ENCODE data around the gene CSAD.
"Not testable (repeated sequence)": the region's sequence is repeated elsewhere in the genome, so short reads cannot be mapped to it uniquely, and the experiment has no call there.

CSAD gene

DNA sequence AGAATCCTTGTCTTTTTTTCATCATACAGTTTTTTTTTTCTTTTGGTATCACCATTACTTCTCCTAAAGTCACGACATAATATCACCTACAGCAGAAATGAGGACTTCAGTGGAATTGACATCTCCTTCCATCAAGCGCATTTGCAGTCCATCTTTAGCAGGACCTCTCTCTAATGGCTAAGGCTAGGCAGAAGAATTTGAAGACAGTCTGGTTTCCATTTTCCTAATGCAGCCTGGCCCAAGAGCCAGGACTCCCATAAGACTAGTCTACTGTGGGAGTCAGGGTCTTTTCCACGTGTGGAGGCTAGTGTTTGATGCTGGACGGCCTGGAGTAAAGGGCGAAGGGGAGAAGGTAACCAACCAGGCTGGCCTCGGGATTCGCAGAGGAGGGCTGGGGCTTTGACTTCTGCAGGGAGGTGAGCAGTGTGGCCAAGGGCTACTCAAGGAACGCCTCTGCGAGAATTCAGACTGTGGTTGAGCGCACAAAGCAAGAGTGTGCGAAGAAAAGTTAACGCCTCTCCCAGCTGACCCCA is 972 bp downstream of the CSAD start:
- peak; percentile 53 for DNase-seq (ENCODE audit: low spot score)

DNA sequence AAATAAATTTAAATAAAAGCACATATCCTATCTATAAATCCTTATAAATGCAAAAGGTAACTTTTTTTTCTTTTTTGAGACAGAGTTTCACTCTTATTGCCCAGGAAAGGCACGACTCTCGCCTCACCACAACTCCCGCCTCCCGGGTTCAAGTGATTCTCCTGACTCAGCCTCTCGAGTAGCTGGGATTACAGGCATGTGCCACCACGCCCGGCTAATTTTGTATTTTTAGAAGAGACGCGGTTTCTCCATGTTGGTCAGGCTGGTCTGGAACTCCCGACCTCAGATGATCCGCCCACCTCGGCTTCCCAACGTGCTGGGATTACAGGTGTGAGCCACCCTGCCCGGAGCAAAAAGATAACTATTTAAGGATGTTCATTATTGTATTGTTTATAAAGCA is 1.9 kb downstream of the CSAD start:
- not testable (repeated sequence) for DNase-seq (ENCODE audit: low spot score)

DNA sequence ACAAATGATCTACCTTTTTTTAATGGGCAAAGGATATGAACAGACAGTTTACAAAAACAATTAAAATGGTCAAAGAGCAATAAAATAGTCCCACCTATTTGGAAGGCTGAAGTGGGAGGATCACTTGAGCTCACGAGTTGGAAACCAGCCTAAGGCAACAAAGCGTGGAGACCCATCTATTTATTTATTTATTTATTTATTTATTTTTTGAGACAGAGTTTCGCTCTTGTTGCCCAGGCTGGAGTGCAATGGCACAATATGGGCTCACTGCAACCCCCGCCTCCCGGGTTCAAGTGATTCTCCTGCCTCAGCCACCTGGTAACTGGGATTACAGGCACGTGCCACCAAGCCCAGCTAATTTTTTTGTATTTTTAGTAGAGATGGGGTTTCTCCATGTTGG is 3.3 kb downstream of the CSAD start:
- not testable (repeated sequence) for DNase-seq (ENCODE audit: low spot score)

DNA sequence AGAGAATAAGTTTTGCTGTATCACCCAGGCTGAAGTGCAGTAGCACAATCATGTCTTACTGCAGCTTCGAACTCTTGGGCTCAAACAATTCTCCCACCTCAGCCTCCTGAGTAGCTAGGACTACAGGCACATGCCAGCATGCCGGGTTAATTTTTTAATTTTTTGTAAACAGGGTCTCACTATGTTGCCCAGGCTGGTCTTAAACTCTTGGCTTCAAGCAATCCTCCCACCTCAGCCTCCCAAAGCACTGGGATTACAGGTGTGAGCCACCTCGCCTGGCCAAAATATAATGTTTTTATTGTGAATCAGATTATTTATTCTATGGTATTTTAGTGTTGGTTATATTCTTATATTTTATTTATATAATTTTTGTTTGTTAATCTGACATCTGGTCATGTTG is 4.0 kb downstream of the CSAD start:
- no peak for DNase-seq (ENCODE audit: low spot score)

DNA sequence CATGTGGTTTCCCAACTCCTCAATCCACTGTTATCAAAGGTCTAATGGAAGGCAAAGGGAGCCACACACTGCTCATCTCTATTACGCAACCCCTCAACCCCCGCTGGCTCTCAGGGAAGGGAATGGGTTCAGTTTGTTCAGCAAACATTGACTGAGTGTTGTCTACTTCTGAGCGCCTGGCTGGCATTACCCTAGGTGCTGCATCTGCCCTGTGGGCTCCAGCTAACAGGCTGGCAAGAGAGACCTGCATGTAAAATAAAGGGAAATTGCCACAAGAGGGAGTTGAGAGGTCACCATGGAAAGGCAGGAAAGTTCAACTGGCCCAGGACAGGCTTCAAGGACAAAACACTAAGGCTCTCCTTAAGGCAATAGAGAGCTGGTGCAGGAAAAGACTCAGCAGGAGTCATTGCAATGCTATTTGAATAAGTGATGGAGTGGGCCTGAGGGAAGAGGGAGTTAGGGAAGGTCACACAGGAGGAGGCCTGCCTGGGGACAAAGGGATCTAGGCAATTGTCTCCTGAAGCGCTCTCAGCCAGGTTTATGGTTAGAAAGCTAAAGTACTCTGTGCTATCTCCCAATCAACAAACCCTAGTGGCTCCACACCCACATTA is 5.7 kb downstream of the CSAD start:
- no peak for DNase-seq (ENCODE audit: low spot score)

DNA sequence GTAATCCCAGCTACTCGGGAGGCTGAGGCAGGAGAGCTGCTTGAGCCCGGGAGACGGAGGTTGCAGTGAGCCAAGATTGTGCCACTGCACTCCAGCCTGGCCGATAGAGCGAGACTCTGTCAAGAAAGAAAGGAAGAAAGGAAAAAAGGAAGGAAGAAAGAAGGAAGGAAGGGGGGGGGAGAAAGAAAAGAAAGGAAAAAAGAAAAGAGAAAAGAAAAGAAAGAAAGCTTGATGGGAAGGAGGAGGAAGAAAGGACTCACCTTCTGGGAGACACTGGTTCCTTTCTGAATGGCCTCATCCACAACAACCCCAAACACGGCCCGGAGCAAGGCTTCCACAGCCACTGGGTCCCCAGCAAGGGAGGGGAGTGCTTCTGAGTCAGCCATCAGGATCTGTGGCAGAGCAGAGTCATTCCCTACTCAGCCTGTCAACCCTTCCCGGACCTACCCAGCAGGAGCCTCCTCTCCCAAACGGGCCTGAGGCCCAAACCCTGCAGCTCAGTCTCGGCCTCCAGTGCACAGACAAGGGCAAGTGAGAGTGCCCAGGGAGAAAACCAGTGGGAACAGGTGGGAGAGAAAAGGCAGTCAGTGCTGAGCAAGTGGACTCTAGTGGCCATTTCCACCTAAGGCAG is 7.5 kb downstream of the CSAD start:
- no peak for DNase-seq (ENCODE audit: low spot score)

DNA sequence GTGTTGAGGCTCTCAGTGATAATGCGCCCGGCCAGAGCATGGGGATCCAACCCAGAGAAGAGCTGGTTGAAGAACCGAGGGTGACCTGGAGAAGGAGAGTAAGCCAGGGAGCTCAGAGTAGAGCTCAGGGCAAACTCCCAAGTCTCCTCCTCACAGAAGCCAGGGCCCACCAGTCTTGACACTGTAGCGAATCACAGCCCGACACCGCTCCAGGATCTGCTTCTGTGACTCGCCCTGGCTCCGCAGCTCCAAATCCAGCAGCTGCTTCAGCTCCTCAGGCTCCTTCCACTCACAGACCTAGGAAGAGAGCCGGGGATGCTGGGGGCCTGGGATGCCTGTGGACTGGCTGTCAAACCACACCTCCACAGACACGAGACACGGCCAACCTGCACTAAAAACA is 8.4 kb downstream of the CSAD start:
- no peak for DNase-seq (ENCODE audit: low spot score)

DNA sequence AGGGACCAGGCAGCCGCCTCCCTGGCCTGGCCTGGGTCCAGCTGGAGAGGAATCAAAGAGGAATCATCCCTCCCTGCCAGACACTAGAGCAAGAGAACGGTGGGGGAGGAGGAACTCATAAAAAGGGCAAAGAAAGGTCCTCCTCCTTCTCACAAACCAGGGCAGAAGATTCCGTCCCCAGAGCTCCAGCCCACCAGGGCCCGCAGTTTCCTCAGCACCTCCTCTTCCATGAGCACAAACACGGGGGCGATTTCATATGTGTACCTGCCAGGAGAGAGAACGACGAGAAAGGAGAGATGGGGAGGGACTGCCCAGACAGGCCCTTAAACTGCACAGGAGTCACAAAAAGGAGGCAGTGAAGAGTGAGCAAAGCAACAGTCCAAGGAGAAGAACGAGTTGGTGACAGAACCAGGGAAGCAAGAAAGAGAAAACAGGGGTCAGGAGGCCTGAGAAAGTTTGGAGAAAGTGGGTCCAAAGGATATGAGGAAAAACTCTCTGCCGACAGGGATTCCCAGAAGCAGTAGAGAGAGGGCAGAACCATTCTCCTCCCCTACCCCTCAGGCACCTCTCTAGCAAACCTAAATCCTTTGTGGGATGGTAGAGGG is 8.9 kb downstream of the CSAD start:
- no peak for DNase-seq (ENCODE audit: low spot score)

DNA sequence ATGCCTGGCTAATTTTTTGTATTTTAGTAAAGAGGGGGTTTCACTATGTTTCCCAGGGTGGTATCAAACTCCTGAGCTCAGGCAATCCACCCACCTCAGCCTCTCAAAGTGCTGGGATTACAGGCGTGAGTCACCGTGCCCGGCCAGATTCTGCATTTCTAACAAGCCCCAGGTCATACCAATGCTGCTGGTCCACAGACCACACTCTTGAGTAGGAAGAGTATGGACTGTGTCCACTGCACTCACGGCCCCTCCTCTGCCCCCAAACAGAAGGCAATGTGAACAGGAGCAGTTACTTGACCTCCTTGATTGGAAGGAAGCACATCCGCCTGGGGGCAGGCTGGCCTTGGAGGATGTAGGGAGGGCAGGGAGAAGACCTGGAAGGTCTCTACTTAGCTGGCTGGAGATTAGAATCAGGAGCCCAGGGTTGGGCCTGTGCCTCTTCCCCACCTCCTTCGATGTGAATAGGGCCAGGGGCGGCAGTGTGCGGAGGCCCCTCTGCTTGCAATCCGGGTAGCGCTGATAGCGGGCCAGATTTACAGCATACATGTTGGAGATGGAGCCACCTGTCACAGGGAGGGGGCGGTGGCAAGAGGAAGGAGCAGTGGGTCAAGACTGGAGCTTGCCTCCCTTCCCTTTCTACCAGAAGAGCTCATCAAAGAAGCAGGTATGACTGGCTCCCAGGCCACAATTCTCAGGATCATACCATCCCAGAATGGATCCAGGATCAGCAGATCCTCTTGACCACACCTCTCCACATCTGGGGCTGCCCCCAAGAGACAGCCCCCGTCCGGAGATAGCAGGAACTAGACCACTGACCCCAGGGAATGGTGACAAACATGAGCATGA is 9.6 kb downstream of the CSAD start:
- DNase-seq (ENCODE audit: low spot score) = no peak

DNA sequence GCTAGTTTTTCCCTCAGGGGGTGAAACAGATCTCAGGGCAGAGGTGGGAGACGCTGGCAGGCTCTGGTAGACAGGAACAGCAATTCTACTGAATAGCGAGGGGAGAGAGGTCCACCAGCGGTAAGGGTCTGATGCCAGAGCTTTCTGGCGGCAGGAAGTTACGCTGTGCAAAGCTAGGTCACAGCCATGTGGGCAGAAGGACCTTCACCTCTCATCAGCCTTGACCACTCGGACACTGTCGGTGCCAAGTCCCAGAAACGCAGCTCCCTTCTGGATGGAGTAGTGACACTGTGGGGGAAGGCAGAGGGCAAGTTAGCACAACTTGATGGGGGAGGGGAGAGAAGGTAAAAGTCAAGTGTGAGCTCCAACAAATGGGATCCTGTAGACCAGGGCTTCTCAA is 10.5 kb downstream of the CSAD start:
- DNase-seq (ENCODE audit: low spot score) = no peak

DNA sequence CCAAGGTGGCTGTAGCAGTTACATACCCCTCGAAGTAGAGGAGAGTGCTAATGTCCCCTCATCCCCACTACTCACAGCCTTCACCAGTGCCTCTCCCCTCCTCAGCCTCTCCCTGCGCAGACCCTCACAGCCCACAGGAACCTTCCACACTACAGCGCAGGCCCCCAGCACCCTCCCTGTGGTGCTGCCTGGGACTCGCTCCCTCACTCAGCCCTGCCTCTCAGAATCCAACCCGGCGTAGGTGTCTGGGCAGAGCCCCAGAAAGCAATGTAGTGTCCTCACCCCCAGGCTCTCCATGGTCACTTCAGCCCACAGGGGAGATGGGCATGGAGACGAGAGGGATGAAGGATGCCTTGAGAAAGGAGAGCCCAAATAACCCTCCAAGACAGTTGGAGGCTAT is 11.1 kb downstream of the CSAD start:
- DNase-seq (ENCODE audit: low spot score) = no peak

DNA sequence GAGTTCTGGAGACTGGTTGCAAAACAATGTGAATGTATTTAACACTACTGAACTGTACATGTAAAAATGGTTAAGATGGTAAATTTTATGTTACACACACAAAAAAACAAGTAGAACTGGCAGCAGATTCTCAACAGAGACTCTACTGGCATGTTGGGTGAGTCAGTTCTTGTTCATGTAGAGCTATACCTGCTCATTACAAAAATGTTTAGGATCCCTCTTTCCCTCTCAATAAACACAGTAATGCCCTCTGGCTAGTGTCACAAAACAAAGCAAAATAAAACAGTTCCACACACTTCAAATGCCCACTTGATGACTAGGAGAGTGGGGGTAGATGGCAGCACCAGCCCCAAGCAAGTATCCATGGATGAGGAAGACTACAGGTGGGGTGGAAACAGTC is 13.9 kb downstream of the CSAD start:
- no peak for DNase-seq (ENCODE audit: low spot score)

DNA sequence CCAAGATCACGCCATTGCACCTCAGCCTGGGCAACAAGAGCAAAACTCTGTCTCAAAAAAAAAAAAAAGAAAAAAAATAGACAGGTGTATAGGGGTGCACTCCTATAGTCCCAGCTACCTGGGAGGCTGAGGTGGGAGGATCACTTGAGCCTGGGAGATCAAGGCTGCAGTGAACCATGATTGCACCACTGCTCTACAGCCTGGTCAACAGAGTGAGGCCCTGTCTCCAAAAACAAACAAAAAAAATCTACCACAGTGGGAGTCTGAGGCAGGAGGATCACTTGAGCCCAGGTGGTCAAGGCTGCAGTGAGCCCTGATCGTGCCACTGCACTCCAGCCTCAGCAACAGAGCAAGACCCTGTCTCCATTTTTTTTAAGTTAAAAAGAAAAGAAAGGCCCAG is 17.7 kb downstream of the CSAD start:
- DNase-seq (ENCODE audit: low spot score) = not testable (repeated sequence)

DNA sequence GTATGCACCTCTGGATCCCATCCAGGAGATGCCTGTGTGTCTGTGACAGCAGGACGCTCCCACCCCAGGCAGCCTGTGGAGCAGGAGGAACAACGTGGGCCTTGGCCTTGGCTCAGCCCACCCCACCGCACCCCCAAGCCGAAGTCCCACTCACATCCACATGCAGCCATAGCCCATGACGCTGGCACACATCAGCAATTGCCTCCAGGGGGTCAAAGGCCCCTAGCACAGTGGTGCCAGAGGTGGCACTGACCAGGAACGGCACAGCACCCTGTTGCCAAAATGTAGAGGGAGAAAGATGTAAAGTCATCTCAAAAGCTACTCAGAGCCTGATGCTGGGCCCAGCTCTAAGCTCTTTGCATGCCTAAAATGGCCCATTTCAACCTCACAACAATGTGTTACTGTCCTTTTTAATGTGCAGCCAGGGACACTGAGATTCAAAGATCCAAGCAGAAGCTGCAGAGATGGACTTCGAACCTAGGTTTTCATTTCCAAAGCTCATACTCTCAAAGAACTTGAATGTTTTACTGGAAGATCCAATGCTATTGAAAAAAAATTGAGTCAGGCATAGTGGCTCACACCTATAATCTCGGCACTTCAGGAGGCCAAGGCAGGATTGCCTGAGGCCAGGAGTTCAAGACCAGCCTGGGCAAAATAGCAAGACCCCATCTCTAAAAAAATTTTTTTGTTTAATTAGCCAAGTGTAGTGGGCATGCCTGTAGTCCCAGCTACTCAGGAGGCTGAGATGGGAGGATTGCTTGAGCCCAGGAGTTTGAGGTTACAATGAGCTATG is 19.4 kb downstream of the CSAD start:
- DNase-seq (ENCODE audit: low spot score) = no peak

DNA sequence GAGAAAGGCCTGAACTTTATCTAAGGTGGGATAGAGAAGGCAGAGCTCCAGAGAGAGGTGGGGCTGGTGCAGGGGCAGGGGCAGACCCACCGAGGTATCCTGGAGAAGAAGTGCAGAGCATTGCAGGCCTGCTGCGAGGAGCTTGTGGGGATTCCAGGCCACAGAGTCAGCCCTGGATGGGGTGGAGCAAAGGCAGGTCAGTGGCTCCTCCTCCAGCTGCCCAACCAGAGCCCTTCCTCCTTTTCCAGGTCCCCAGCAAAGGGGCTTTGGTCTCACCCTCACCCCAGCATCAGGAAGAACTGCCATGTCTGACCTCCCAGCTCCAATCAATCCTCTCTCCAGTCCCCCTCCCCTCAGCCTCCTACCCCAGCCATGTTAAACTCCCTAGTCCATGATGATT is 20.1 kb downstream of the CSAD start:
- DNase-seq (ENCODE audit: low spot score) = no peak

DNA sequence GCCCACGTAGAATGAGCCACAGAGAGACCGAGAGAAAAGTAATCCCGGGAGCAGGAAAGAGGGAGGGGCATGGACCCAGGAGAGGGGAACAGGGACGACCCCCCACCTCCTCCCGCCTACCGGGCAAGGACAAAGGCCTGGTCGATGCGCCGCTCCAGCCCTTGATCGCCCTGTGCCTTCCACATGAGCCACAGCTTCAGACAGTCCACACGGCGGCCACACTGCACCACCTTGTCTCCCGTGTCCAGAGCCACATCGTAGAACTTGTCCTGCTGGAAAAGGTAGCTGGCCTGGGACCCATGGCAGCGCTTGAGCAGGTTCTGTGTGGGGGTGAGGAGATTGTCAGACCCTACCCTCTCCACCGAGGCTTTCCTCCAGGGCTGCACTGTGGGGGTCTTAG is 20.7 kb downstream of the CSAD start:
- DNase-seq (ENCODE audit: low spot score) = no peak

DNA sequence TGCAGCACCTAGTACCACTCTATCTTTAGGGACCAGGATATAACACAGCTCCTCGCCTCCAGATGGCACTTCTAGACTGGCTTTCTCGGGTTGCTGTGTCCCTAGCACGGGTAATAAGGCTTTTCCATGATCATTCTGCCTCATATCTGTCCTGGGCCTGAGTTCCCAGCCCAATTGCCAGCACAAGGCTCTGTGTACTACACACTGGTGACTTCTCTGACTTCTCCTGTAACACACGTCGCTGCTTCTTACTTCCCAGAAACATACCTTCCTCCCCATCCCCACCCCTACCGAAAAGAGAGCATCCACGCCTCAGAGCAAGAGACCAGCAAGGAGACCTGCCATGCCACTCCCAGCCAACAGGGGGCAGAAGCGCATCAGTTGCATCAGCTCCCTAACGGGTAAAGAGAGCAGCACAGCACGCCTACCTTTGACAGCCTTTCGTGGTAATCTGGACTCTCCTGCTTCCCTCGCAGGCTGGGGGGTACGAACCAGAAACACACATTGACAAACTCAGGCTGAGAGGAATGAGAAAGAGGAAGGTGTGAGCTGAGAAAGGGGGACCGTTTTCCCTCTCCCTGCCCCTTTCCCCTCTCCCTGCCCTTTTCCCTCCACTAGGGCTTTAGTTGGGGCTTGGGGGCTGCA is 21.4 kb downstream of the CSAD start:
- peak; percentile 82 for DNase-seq (ENCODE audit: low spot score)

DNA sequence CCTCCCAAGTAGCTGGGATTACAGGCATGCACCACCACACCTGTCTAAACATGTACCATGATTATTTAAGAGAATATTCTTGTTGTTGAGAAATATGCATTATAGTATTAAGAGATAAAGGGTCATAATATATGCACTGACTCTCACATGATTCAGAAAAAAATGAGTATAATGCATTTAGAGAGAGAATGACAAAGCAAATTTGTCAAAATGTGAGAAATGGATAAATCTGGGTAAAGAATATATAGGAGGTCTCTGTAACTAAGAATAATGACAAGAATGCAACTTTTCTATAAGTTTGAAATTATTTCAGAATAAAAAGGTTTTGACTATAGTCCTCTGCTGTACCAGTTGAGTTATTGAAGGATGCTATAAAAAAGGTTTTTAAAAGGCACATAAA is 28.3 kb downstream of the CSAD start:
- no peak for DNase-seq (ENCODE audit: low spot score)

DNA sequence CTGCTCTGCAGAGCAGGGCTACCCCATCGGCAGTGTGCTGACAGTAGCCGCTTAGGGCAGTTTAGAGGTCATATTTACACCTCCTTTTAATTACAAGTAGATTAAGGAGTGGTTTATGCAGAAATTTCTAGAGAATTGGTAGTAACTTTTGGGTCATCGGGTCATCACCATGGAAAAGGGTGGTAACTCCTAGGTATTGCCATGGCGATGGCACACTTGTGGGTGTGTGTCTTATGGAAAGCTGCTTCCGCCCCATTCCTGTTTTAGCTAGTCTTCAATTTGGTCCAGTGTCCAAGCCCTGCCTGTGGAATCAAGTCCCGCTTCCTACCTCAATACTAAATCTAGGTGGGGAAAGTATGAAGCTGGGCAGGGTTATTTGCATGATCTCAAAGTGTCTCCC is 29.7 kb downstream of the CSAD start:
- no peak for DNase-seq (ENCODE audit: low spot score)

DNA sequence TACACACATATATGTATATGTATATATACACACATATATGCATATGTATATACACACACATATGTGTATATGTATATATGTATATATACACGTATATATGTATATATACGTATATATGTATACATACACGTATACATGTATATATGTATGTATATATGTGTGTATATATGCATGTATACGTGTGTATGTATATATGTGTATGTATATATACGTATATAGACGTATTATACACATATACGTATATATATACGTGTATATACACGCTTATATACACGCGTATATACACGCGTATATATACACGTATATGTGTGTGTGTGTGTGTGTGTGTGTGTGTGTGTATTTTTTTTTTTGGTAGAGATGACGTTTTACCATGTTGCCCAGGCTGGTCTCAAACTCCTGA is 33.1 kb downstream of the CSAD start:
- DNase-seq (ENCODE audit: low spot score) = no peak

DNA sequence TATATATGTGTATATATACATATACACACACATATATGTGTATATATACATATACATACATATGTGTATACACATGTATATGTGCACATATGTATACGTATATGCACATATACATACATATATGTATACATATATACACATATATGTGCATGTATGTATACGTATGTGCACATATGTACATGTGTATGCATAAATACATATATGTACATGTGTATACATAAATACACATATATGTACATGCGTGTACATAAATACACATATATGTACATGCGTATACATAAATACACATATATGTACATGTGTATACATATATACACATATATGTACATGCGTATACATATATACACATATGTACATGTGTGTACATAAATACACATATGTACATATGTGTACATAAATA is 33.5 kb downstream of the CSAD start:
- no peak for DNase-seq (ENCODE audit: low spot score)
